IPS DF 4.7 (cell line): ENCODE data around the gene DEDD2.

ENCODE experiments used
- DNase-seq: peaks from one replicate; pipeline ENCODE4 v3.0.0-alpha.2; 2013; ENCODE audit warnings: low spot score; ENCODE audit errors: extremely low read depth

Gene DEDD2

GRCh38 chr19:42150364-42150763 is 67.1 kb downstream of the DEDD2 start:
- no peak for DNase-seq

DNA sequence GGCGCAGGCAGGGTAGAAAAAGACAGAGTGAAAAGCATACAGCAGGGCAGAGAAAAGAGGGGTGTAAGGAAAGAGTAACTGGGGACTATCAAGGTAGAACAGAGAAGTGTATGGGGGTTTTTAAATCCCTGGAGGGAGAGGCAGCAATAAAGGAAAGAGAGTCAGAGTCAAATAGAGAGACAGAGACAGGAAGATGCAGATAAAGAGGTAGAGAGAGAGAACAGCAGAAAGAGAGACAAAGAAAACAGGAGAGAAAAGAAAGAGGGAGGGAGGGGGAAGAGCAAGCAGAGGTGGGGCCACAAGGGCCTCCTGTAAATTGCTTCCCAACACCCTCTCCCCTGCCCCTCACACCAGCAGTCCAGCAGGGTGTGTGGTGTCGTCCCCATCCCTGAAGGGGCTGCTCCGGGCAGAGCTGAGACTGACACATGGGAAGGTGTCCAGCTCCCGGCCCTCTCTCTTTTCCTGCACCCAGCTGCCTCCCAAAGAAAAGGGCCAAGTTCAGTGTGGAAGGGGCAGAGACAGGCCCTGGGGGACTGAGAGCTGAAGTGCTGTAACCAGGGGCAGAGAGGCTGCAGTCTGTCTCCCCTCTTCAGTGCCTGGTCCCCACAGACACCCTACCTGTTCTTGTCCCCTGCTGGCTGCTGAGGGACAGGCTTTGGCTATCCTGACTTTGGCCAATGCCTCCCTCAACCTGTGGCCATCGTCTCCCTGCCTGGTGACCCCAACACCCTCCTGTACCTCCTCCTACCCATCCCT is 67.9 kb downstream of the DEDD2 start:
- no peak for DNase-seq
